Gastrocnemius medialis (tissue), 4 donors: Measurements from ENCODE around the gene CCDC150.

Experiments
- POLR2A ChIP-seq, 2 donors: fragments of 450-650 bp; IDR thresholded peaks; one replicate each; pipeline ENCODE4 v1.6.1; 2017; ENCODE audit warnings: antibody characterized with exemption in 2 of 2, mild to moderate bottlenecking in 2 of 2, moderate library complexity in 2 of 2
- TF ChIP-seq, protein P1 (sequence below), 5 experiments: fragments of 450-650 bp in 3 of 5; fragments of 200-600 bp in 2 of 5; sonication (generic) in 2 of 5; IDR thresholded peaks in 4 of 5; conservative IDR thresholded peaks in 1 of 5; 1 replicate in 4 of 5; 2 replicates in 1 of 5; pipeline ENCODE4 v1.5.1; 2016 to 2019; ENCODE audit warnings: antibody characterized with exemption in 5 of 5, mild to moderate bottlenecking in 3 of 5, moderate library complexity in 3 of 5

DNA sequence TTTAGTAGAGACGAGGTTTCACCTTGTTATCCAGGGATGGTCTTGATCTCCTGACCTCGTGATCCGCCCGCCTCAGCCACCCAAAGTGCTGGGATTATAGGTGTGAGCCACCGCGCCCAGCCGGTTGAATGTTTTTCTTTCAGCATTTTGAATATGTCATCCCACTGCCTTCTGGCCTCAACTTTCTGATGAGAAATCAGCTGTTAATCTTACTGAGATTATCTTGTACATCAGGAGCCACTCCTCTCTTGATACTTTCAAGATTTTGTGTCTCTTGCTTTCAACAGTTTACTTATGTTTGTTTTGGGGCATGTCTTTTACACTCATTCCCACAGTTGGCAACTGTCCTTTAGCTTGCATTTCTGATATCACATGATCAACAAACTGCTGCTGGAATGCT lies 46.3 kb downstream of the CCDC150 start:
- TF ChIP-seq, protein P1, sequence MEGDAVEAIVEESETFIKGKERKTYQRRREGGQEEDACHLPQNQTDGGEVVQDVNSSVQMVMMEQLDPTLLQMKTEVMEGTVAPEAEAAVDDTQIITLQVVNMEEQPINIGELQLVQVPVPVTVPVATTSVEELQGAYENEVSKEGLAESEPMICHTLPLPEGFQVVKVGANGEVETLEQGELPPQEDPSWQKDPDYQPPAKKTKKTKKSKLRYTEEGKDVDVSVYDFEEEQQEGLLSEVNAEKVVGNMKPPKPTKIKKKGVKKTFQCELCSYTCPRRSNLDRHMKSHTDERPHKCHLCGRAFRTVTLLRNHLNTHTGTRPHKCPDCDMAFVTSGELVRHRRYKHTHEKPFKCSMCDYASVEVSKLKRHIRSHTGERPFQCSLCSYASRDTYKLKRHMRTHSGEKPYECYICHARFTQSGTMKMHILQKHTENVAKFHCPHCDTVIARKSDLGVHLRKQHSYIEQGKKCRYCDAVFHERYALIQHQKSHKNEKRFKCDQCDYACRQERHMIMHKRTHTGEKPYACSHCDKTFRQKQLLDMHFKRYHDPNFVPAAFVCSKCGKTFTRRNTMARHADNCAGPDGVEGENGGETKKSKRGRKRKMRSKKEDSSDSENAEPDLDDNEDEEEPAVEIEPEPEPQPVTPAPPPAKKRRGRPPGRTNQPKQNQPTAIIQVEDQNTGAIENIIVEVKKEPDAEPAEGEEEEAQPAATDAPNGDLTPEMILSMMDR (IDR thresholded peaks at IDR 0.05 in 4 of 5, conservative IDR thresholded peaks at IDR 0.05 in 1 of 5): no peak
- no peak for TF ChIP-seq POLR2A (IDR thresholded peaks at IDR 0.05)
